ENCODE data around the gene FSTL4. TPM values are rescaled to one million over a fixed set of nuclear protein-coding genes. Genes with fewer than 3 reads are reported as not detected.

Gene FSTL4
- total RNA-seq, 1 experiment from 2014 or later: 0.12 TPM

- no peak for DNase-seq (ENCODE audit: low read depth)
These were observed 245.1 kb downstream of the FSTL4 start for GRCh38 chr5:133367071-133367786.

- no peak for DNase-seq (ENCODE audit: low read depth)
These were observed 245.9 kb downstream of the FSTL4 start for GRCh38 chr5:133366438-133366837.

GRCh38 chr5:133365738-133366137 is 246.6 kb downstream of the FSTL4 start:
- DNase-seq (ENCODE audit: low read depth): no peak

- DNase-seq (ENCODE audit: low read depth): no peak
These were observed 247.2 kb downstream of the FSTL4 start for GRCh38 chr5:133364936-133365707.

- no peak for DNase-seq (ENCODE audit: low read depth)
These were observed 248.3 kb downstream of the FSTL4 start for GRCh38 chr5:133363807-133364587.

- no peak for DNase-seq (ENCODE audit: low read depth)
These were observed 249.9 kb downstream of the FSTL4 start for GRCh38 chr5:133362438-133362837.

GRCh38 chr5:133361922-133362321 is 250.4 kb downstream of the FSTL4 start:
- no peak for DNase-seq (ENCODE audit: low read depth)

GRCh38 chr5:133360693-133361472 is 251.5 kb downstream of the FSTL4 start:
- DNase-seq (ENCODE audit: low read depth): no peak

GRCh38 chr5:133359861-133360260 is 252.5 kb downstream of the FSTL4 start:
- no peak for DNase-seq (ENCODE audit: low read depth)

GRCh38 chr5:133358271-133358670 is 254.1 kb downstream of the FSTL4 start:
- DNase-seq (ENCODE audit: low read depth): no peak

GRCh38 chr5:133357758-133358157 is 254.6 kb downstream of the FSTL4 start:
- DNase-seq (ENCODE audit: low read depth): no peak

- no peak for DNase-seq (ENCODE audit: low read depth)
These were observed 255.3 kb downstream of the FSTL4 start for GRCh38 chr5:133356984-133357421.

- no peak for DNase-seq (ENCODE audit: low read depth)
These were observed 255.9 kb downstream of the FSTL4 start for GRCh38 chr5:133356396-133356983.

GRCh38 chr5:133354323-133355185 is 257.8 kb downstream of the FSTL4 start:
- DNase-seq (ENCODE audit: low read depth): no peak

- DNase-seq (ENCODE audit: low read depth): no peak
These were observed 258.6 kb downstream of the FSTL4 start for GRCh38 chr5:133353741-133354140.

- DNase-seq (ENCODE audit: low read depth): no peak
These were observed 263.9 kb downstream of the FSTL4 start for GRCh38 chr5:133348406-133348805.

GRCh38 chr5:133347039-133347438 is 265.3 kb downstream of the FSTL4 start:
- no peak for DNase-seq (ENCODE audit: low read depth)

GRCh38 chr5:133344266-133344665 is 268.1 kb downstream of the FSTL4 start:
- no peak for DNase-seq (ENCODE audit: low read depth)

GRCh38 chr5:133343196-133343595 is 269.1 kb downstream of the FSTL4 start:
- DNase-seq (ENCODE audit: low read depth): no peak

All from RPMI7951 (cell line).